NCI-H510A (cell line): ENCODE measurements around the gene FOXE3.

Experiments used
- DNase-seq: peaks from one replicate; lab custom pipeline; 2025; lab: John Stamatoyannopoulos, UW

The FOXE3 gene

GRCh38 chr1:47435506-47436303, 19.6 kb downstream of the FOXE3 start:
- DNase-seq: no peak

- peak; percentile 54 for DNase-seq
Observed at GRCh38 chr1:47436304-47436978, 20.4 kb downstream of the FOXE3 start.

- no peak for DNase-seq
Observed at GRCh38 chr1:47436979-47437446, 20.9 kb downstream of the FOXE3 start.

DNA sequence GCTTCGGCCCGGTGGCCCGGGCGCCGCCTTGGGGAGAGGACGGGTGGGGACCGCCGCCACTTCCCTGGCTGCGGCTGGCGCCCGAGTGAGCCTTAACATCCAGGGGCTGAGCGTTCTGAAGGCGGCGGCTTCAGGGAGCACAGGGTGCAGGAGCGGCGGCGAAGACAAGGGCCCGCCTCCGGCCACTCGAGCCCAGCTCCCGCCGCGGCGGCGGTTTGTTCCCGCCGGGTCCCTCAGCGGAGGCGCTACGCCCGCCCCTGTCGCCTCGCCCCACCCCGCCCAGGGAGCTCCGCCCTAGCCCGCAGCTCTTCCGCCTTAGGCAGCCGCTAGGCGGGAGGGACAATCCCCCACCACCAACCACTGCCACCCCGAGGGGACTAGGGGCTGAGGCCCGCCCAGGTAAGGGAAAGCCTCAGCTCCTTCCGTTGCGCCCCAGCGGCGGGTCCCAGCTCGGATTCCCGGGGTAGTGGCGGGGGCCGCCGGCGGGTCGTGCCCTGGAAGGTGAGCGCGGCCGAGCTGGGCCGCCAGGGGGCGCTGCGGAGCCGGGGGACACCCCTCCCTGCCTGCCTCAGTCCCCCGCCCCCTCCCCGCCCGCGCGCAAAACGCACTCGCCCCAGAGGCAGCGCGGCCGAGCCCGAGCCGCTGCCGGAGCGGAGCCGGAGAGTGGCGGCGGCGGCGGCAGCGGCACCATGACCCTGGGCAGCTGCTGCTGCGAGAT, 21.5 kb downstream of the FOXE3 start, which contains the start of gene FOXD2:
TSS of gene FOXD2 (plus strand) at position 598 of the 718 bp plus-strand sequence. CDS start at position 690, 92 bp downstream.
- DNase-seq: peak; percentile 76

- DNase-seq: no peak
Observed at GRCh38 chr1:47438165-47439016, 22.3 kb downstream of the FOXE3 start.

- no peak for DNase-seq
Observed at GRCh38 chr1:47439017-47439818, 23.1 kb downstream of the FOXE3 start.

DNA sequence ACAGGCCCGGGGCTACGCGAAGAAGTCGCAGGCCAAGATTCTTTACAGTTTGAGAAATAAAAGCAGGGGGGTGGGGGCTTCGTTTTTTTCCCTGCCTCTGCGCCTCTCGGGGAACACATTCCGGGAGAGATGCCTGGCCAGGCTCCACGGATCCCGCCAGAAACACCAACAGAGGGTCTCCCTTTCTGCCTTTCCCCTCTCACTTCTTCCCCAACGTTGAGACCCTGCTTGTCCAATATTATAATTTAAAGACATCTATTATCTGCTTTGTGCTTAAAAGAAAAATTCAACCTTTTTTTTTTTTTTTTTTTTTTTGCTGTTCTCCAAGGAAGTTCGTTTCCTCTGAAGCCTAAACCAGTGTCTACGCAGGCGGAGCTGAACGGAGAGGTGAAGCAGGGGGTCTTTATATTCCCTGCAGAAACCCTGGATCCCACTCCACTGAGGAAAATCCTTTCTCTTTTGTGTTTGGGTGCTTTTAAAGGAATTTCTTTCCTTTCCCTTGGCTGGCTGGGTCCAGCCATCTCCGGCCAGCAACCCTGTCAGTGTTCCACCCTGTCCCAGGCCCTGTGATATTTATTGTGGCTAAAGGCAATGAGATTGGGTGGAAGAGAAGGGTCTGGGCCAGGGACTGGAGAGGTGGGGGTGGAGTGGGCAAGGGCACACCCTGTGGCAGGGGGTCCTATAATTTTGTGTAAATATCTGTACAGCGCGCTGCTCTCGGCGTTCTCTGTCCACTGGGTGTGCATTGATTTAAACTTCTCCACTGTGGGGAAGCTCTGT, 23.9 kb downstream of the FOXE3 start:
- DNase-seq: no peak

- no peak for DNase-seq
Observed at GRCh38 chr1:47440599-47441081, 24.6 kb downstream of the FOXE3 start.

DNA sequence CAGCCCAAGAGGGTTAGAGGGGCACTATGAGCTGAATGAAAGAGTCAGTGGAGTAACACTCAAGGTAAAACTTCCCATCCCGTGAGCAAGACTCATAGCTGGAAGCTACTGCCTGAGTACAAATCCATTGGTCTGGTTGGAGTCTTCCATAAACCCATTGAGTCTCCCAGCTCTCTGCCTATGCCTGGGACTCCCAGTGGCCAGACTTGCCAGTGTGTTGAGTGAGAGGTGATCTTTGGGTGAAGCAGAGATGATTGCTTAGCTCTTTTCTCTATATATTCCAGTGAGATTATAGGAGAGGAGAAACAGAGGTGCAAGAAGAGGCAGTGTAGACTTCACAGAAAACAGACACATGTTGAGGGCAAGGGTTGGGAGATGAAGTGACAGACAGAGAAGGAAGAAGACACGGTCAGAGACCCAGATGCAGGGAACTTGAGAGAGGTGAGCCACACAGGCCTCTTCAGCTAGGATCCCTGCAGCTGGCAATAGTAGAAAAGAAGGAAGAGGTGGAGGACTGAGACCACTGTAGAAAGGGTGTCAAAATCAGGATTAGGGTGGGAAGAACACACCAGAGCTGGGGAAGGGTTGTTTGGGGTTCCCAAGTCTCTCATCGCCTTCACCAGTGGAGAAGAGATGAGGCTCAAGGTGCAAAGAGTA, 25.5 kb downstream of the FOXE3 start:
- no peak for DNase-seq

DNA sequence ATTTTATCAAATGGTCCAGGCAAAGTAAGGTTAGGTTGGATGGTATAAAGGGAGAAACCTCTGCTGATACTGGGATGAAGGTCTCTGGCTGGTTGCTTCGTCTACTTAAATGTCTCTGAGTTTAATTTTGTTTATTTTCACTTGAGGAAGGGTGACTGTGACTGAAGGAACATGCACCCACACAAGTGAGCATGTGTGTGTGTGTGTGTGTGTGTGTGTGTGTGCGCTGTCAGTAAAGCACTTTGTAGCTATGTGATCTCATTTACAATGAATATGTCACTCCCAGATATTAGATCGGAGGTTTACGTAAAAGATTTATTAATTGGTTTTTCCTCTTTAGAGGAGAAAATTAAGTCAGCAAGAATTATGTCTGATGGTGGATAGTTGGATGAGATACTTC, 26.1 kb downstream of the FOXE3 start:
- DNase-seq: no peak

DNA sequence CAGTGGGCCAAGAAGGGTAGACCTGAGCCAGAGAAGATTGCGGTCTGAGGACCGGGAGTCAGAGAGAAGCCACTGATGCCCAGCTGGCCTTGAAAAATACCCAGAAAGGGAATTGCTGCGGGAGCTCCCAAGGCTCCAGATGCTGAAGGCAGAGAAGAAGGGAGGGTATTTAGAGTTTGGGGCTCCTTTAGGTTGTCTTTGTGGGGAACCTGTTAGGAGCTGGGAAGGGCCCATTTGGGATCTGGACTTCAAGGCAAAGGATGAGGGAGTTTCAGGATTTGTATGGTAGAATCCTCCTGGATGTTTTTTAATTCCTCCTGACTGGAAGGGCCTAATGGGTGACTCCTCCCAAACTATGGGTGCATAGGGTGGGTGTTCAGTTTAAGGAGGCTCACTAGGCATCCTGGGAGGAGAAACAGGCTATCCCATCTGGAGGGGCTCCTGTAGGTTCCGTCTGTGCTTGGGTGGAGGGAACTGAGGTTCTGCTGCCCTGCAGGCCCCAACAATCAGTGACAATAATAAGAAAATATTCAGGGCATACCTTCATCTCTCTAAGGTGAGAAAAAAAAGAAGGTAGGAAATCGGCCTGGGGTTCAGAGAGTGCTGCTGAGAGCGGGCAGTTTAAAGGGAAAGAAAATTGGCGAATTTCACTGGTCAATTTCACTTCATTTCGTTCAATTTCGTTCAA, 26.9 kb downstream of the FOXE3 start:
- no peak for DNase-seq

DNA sequence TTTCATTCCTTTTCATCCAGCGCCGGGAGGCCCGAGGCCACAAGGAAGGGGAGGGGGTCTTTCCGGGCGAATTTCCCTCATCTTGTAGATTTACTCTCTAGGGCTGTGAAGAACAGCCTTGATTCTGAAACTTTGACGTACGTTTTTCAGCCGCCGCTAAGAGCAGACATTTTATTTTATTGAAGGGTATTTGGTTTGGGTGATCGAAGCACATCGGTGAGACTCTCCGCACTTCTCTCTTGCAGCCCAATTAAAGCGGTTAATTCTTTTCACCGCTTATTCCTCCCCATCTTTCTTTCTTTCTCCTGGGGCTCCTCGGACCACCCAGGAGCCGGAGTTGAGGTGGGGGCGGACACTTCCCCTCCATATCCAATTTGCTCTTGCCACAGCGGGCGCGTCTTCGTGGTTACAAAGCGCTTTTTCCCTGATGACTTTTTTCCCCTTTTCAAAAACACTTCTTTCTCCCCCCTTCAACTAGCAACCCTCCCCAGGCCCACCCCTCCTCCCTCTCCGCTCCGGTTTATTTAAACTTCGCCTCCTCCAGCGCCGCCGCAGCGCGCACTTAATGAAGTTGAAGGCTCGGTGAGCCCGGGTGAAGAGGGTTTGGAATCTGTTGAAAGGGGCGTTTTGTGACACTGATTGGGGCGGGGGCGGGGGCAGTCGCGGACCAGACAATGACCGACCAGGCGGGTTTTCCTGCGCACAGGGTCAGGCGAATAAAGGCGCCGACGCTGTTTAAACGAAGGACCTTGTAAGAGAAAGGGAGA, 27.6 kb downstream of the FOXE3 start:
- no peak for DNase-seq

DNA sequence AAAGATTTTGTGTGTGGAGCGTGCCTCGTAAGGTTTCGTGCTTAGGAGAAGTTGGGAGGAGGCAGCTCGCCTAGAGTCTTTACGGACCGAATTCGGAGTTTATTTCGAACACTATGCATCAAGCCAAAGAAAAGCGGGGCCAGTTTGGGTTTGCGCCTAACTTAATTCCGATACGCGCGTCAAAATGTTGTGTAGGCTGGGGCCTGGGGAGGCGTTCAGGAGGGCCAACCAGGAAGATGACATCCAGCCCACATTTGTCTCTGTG, 28.1 kb downstream of the FOXE3 start:
- DNase-seq: no peak

- DNase-seq: no peak
Observed at GRCh38 chr1:47444562-47445465, 28.7 kb downstream of the FOXE3 start.

DNA sequence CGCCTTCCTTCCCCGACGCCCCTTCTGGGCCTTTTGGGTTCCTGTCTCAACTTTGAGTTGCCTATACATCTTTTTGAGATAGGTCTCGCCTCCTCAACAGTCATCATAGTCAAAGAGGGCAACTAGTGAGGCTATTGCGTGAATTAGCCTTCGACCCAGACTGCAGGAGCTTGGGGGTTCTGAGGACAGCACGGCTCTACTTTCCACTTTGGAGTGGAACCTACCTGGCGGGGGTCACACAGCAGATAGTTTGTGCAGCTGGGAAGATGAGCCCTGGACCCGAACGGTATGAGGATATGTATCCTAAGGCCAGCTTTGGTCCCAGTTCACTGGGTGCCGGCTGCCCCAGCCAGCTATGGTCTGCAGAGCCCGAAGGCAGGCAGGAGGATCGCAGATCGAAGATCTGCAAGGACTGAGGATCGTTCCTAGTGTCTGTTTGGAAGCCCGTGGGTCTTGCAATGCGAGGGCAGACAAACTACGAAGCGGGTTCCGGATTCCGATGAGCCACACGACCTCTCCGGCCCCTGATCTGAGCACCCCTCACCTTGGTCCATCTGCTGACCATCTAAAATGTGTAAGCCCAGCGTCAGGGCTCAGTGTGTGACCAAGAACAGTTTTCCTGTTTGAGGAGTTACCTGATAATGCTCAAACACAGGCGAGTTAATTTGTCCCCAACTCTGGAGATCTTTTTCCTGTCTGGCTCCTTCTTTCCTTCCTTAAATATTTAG, 29.9 kb downstream of the FOXE3 start:
- DNase-seq: no peak

DNA sequence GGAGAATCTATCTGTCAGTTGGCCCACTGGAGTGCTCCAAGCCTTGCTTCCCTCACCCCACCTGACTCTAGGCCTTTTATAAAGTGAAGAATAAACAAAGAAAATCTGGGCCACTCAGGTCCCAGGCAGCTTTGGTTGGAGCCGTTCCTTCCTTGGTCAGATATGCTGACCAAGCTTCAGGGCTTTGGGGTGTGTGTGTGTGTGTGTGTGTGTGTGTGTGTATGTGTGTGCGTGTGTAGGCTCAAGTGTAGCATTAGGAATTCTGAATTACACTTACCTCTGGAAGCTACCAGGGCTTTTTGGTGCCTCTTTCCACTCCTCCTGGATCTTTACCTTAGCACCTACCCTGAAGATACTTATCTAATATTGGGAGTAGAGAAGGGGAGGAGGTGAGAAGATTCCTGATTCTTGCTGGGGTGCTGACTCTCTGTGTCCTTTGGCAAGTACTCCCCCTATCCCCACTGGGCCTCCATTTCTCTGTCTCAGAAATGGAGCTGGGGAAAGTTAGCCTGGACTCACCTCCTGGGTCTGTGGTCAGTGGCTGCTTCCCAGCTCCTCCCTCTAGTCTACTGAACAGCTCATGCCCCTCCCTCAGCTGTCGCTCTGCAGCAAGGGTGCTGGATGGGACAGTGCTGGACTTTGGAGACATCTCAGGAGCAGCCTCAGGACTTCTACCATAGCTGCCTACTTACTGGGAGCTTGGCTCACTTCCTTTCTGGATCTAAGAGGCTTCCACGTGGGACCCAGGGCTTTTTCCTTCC, 32.6 kb downstream of the FOXE3 start:
- no peak for DNase-seq
